ENCODE data around the gene MC1R. TPM values are rescaled to one million over a fixed set of nuclear protein-coding genes. Genes with fewer than 3 reads are reported as not detected.

The MC1R gene
- total and polyA plus RNA-seq, 2 of the 8 experiments (the other 6 are each of a cell fraction or from before 2014, with no cell fraction given), result 2.2 to 2.9 TPM

DNA sequence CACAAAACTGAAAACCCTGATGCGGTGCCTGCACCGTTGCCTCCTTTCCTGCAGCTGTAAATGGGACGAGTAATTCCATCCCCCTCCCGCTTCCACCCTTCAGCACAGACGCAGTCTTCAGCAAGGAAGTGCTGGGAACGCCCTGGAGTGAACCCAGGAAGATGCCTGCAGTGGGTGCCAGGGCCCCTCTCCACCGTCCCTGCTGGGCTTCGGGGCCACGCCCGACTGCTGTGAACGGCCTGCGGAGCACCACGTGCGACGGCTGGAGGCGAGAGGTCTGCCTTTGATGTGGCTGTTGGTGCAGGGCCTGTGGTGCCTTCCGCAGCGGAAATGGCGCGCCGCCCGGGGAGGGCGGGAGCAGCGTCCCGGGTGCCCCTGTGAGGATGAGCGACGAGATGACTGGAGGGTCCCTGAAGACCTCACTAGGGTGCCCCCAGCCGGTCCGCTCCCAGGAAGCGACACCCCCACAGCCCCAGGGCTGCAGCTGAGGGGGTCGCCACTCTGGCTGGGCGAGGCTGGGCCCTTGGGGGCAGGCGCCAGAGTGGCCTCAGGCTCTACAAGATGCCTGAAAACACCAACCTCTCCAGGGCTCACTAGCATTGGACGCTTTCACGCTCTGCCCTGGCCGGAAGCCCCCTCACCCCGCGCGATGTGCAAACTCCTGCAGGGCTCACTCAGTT, 749 bp upstream of the MC1R start (continued):
- TF ChIP-seq, protein P1, sequence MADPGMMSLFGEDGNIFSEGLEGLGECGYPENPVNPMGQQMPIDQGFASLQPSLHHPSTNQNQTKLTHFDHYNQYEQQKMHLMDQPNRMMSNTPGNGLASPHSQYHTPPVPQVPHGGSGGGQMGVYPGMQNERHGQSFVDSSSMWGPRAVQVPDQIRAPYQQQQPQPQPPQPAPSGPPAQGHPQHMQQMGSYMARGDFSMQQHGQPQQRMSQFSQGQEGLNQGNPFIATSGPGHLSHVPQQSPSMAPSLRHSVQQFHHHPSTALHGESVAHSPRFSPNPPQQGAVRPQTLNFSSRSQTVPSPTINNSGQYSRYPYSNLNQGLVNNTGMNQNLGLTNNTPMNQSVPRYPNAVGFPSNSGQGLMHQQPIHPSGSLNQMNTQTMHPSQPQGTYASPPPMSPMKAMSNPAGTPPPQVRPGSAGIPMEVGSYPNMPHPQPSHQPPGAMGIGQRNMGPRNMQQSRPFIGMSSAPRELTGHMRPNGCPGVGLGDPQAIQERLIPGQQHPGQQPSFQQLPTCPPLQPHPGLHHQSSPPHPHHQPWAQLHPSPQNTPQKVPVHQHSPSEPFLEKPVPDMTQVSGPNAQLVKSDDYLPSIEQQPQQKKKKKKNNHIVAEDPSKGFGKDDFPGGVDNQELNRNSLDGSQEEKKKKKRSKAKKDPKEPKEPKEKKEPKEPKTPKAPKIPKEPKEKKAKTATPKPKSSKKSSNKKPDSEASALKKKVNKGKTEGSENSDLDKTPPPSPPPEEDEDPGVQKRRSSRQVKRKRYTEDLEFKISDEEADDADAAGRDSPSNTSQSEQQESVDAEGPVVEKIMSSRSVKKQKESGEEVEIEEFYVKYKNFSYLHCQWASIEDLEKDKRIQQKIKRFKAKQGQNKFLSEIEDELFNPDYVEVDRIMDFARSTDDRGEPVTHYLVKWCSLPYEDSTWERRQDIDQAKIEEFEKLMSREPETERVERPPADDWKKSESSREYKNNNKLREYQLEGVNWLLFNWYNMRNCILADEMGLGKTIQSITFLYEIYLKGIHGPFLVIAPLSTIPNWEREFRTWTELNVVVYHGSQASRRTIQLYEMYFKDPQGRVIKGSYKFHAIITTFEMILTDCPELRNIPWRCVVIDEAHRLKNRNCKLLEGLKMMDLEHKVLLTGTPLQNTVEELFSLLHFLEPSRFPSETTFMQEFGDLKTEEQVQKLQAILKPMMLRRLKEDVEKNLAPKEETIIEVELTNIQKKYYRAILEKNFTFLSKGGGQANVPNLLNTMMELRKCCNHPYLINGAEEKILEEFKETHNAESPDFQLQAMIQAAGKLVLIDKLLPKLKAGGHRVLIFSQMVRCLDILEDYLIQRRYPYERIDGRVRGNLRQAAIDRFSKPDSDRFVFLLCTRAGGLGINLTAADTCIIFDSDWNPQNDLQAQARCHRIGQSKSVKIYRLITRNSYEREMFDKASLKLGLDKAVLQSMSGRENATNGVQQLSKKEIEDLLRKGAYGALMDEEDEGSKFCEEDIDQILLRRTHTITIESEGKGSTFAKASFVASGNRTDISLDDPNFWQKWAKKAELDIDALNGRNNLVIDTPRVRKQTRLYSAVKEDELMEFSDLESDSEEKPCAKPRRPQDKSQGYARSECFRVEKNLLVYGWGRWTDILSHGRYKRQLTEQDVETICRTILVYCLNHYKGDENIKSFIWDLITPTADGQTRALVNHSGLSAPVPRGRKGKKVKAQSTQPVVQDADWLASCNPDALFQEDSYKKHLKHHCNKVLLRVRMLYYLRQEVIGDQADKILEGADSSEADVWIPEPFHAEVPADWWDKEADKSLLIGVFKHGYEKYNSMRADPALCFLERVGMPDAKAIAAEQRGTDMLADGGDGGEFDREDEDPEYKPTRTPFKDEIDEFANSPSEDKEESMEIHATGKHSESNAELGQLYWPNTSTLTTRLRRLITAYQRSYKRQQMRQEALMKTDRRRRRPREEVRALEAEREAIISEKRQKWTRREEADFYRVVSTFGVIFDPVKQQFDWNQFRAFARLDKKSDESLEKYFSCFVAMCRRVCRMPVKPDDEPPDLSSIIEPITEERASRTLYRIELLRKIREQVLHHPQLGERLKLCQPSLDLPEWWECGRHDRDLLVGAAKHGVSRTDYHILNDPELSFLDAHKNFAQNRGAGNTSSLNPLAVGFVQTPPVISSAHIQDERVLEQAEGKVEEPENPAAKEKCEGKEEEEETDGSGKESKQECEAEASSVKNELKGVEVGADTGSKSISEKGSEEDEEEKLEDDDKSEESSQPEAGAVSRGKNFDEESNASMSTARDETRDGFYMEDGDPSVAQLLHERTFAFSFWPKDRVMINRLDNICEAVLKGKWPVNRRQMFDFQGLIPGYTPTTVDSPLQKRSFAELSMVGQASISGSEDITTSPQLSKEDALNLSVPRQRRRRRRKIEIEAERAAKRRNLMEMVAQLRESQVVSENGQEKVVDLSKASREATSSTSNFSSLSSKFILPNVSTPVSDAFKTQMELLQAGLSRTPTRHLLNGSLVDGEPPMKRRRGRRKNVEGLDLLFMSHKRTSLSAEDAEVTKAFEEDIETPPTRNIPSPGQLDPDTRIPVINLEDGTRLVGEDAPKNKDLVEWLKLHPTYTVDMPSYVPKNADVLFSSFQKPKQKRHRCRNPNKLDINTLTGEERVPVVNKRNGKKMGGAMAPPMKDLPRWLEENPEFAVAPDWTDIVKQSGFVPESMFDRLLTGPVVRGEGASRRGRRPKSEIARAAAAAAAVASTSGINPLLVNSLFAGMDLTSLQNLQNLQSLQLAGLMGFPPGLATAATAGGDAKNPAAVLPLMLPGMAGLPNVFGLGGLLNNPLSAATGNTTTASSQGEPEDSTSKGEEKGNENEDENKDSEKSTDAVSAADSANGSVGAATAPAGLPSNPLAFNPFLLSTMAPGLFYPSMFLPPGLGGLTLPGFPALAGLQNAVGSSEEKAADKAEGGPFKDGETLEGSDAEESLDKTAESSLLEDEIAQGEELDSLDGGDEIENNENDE (IDR thresholded peaks at IDR 0.05; ENCODE audit: insufficient replicate concordance, low read length), result no peak
- TF ChIP-seq BCL11A (IDR thresholded peaks at IDR 0.05; ENCODE audit: low read depth in 2 of 2, low read length in 2 of 2) (no peak), SIN3A (conservative IDR thresholded peaks at IDR 0.05 in 1 of 2, IDR thresholded peaks at IDR 0.05 in 1 of 2; ENCODE audit: low read depth in 1 of 2, low read length in 2 of 2) (peak in 1 of 2 experiments; percentile 47; a peak in 1 of 4 replicates), SUZ12 (IDR thresholded peaks at IDR 0.05; ENCODE audit: low read length) (no peak), RXRA (IDR thresholded peaks at IDR 0.05; ENCODE audit: insufficient read depth, low read depth, low read length) (no peak), RBBP5 (IDR thresholded peaks at IDR 0.05; ENCODE audit: borderline replicate concordance, low read depth, low read length) (peak; percentile 55), TCF12 (IDR thresholded peaks at IDR 0.05; ENCODE audit: low read depth, low read length) (no peak), NRF1 (IDR thresholded peaks at IDR 0.05; ENCODE audit: low read depth, low read length) (no peak)
- TF ChIP-seq, protein P2, sequence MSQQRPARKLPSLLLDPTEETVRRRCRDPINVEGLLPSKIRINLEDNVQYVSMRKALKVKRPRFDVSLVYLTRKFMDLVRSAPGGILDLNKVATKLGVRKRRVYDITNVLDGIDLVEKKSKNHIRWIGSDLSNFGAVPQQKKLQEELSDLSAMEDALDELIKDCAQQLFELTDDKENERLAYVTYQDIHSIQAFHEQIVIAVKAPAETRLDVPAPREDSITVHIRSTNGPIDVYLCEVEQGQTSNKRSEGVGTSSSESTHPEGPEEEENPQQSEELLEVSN (IDR thresholded peaks at IDR 0.05), result peak; percentile 78
